ENCODE results near the gene PRORP. TPM values are rescaled to one million over a fixed set of nuclear protein-coding genes. Genes with fewer than 3 reads are reported as not detected.

The PRORP gene
- total and polyA plus RNA-seq, 9 of the 15 experiments (the other 6 are each of a cell fraction or from before 2014, with no cell fraction given): 21.9 to 48.7 (median 36.5) TPM

GRCh38 chr14:35154016-35154415, 31.7 kb downstream of the PRORP start:
- intact Hi-C loops (cut with micrococcal nuclease) (no loop called here), in situ Hi-C loops (cut with MboI) (no loop called here)
- 52% methylated on average over 2 of the region's 2 CpGs for WGBS (ENCODE audit: insufficient coverage, low coverage, missing lambda C conversion rate)
- H4K20me1 ChIP-seq (replicated peaks; ENCODE audit: control insufficient read depth, insufficient read depth, low read length): no peaks in the 10 kb centered on the region
- ChIA-PET CTCF (ENCODE audit: low intra/inter-chr PET ratio) (no interaction called here), POLR2A (interaction anchor here (1.0 to 1.2 kb wide), 2 partner anchors 8 to 9 kb away, joined by 3 read pairs; no protein-coding TSS in a partner anchor)
- DNase-seq (ENCODE audit: extremely low read depth in 1 of 4, low spot score in 3 of 4) (no peak), FAIRE-seq (no peak), ATAC-seq (no peak)
- H3K9ac ChIP-seq (ENCODE audit: insufficient read depth in 1 of 2, low read depth in 2 of 2, low read length in 2 of 2): no peak overlapping the region
- no peaks in the 10 kb centered on the region; the same call in 2 of the 3 replicates for H3K36me3 ChIP-seq (ENCODE audit: control insufficient read depth, insufficient read depth, low read length)
- H3K9me1 ChIP-seq (ENCODE audit: control insufficient read depth, insufficient read depth, low read length): no peaks in the 10 kb centered on the region
- BruUV-seq (replicated peaks): no TSS peak
- no peaks in the 10 kb centered on the region for H3K9me3 ChIP-seq (replicated peaks; ENCODE audit: control insufficient read depth, insufficient read depth, low read depth, low read length)
- no peak overlapping the region for H3K27ac ChIP-seq (ENCODE audit: extremely low read depth, low read depth, low read length)
- no peak for TF ChIP-seq ZNF589 (CRISPR knock-in tag; IDR thresholded peaks at IDR 0.05; ENCODE audit: low read depth)
- no peak for TF ChIP-seq CREM (IDR thresholded peaks at IDR 0.05; ENCODE audit: low read depth)
- no peak for TF ChIP-seq GTF2F1 (IDR thresholded peaks at IDR 0.05; ENCODE audit: low read depth, low read length)
- H3K4me3 ChIP-seq: no peak overlapping the region
- H3K4me1 ChIP-seq (replicated peaks in 1 of 2; ENCODE audit: control insufficient read depth in 2 of 2, insufficient read depth in 2 of 2, low read length in 2 of 2): no peaks in the 10 kb centered on the region
- no peak overlapping the region for H3K4me2 ChIP-seq (ENCODE audit: insufficient read depth, low read length)
- no peaks in the 10 kb centered on the region for H3K27me3 ChIP-seq (ENCODE audit: control insufficient read depth in 2 of 2, insufficient read depth in 2 of 2, low read length in 2 of 2)
- H3K79me2 ChIP-seq (ENCODE audit: control insufficient read depth, insufficient read depth, low read length): no peaks in the 10 kb centered on the region
- no peak overlapping the region for H2AFZ ChIP-seq (ENCODE audit: low read depth, low read length)

GRCh38 chr14:35155962-35156361, 33.6 kb downstream of the PRORP start:
- Histone ChIP-seq H2AFZ (ENCODE audit: low read depth, low read length) (no peak overlapping the region), H3K36me3 (ENCODE audit: control insufficient read depth, insufficient read depth, low read length) (peaks cover 8% of the 10 kb centered on the region; the same call in 2 of the 3 replicates), H3K79me2 (ENCODE audit: control insufficient read depth, insufficient read depth, low read length) (no peaks in the 10 kb centered on the region), H3K27me3 (ENCODE audit: control insufficient read depth in 2 of 2, insufficient read depth in 2 of 2, low read length in 2 of 2) (no peaks in the 10 kb centered on the region), H3K9ac (ENCODE audit: insufficient read depth in 1 of 2, low read depth in 2 of 2, low read length in 2 of 2) (no peak overlapping the region), H3K4me2 (ENCODE audit: insufficient read depth, low read length) (no peak overlapping the region), H3K9me3 (replicated peaks; ENCODE audit: control insufficient read depth, insufficient read depth, low read depth, low read length) (no peaks in the 10 kb centered on the region), H3K4me1 (replicated peaks in 1 of 2; ENCODE audit: control insufficient read depth in 2 of 2, insufficient read depth in 2 of 2, low read length in 2 of 2) (peaks cover 0 to 6% of the 10 kb centered on the region in 2 experiments; a peak in 1 of 5 replicates), H3K27ac (ENCODE audit: extremely low read depth, low read depth, low read length) (no peak overlapping the region), H3K4me3 (no peak overlapping the region), H3K9me1 (ENCODE audit: control insufficient read depth, insufficient read depth, low read length) (no peaks in the 10 kb centered on the region), H4K20me1 (replicated peaks; ENCODE audit: control insufficient read depth, insufficient read depth, low read length) (no peaks in the 10 kb centered on the region)
- ChIA-PET POLR2A (interaction anchor here (0.6 kb wide), 1 partner anchor 485 kb away, joined by 3 read pairs; no protein-coding TSS in a partner anchor), CTCF (ENCODE audit: low intra/inter-chr PET ratio) (no interaction called here)
- intact Hi-C loops (cut with micrococcal nuclease): no loop called here
- TF ChIP-seq ZBED1 (IDR thresholded peaks at IDR 0.05): no peak
- TF ChIP-seq ZNF239 (CRISPR knock-in tag; IDR thresholded peaks at IDR 0.05): no peak
- TF ChIP-seq HCFC1 (IDR thresholded peaks at IDR 0.05; ENCODE audit: low read depth, low read length): no peak
- no peak for TF ChIP-seq EGR1 (conservative IDR thresholded peaks at IDR 0.05)
- TF ChIP-seq MTA1 (IDR thresholded peaks at IDR 0.05; ENCODE audit: borderline replicate concordance): no peak
- TF ChIP-seq ILK (tag; IDR thresholded peaks at IDR 0.05; ENCODE audit: borderline replicate concordance, low read depth): no peak
- no peak for TF ChIP-seq RBM39 (optimal IDR thresholded peaks at IDR 0.05; ENCODE audit: low read depth, low read length)
- ATAC-seq (no peak), FAIRE-seq (no peak), DNase-seq (ENCODE audit: extremely low read depth in 1 of 4, low spot score in 3 of 4) (no peak)
- WGBS (ENCODE audit: insufficient coverage, low coverage, missing lambda C conversion rate): 79% methylated on average over 1 of the region's 1 CpG
- in situ Hi-C loops (cut with MboI): no loop called here
- BruUV-seq (replicated peaks): no TSS peak
